Measurements from ENCODE around the gene PAX5. TPM values are rescaled to one million over a fixed set of nuclear protein-coding genes. Genes with fewer than 3 reads are reported as not detected.

The PAX5 gene
- total and polyA plus RNA-seq, 2 of the 13 experiments (the other 11 are each of a cell fraction or from before 2014, with no cell fraction given): not detected

- TF ChIP-seq PLSCR1 (CRISPR knock-in tag; IDR thresholded peaks at IDR 0.05; ENCODE audit: borderline replicate concordance) (no peak), PAXIP1 (CRISPR knock-in tag; conservative IDR thresholded peaks at IDR 0.05) (peak; percentile 36; the same call in 1 of the 2 replicates), ZNF660 (CRISPR knock-in tag; IDR thresholded peaks at IDR 0.05; ENCODE audit: borderline replicate concordance, low read depth) (no peak), ZNF333 (CRISPR knock-in tag; IDR thresholded peaks at IDR 0.05; ENCODE audit: borderline replicate concordance) (peak; percentile 86; the same call in 1 of the 2 replicates), AKNA (CRISPR knock-in tag; IDR thresholded peaks at IDR 0.05; ENCODE audit: borderline replicate concordance) (peak; percentile 86; the same call in 1 of the 2 replicates), ASH2L (IDR thresholded peaks at IDR 0.05; ENCODE audit: insufficient read length, low read depth, low read length) (peak; percentile 32), SALL2 (CRISPR knock-in tag; IDR thresholded peaks at IDR 0.05) (peak; percentile 97)
- TF ChIP-seq, protein P1, sequence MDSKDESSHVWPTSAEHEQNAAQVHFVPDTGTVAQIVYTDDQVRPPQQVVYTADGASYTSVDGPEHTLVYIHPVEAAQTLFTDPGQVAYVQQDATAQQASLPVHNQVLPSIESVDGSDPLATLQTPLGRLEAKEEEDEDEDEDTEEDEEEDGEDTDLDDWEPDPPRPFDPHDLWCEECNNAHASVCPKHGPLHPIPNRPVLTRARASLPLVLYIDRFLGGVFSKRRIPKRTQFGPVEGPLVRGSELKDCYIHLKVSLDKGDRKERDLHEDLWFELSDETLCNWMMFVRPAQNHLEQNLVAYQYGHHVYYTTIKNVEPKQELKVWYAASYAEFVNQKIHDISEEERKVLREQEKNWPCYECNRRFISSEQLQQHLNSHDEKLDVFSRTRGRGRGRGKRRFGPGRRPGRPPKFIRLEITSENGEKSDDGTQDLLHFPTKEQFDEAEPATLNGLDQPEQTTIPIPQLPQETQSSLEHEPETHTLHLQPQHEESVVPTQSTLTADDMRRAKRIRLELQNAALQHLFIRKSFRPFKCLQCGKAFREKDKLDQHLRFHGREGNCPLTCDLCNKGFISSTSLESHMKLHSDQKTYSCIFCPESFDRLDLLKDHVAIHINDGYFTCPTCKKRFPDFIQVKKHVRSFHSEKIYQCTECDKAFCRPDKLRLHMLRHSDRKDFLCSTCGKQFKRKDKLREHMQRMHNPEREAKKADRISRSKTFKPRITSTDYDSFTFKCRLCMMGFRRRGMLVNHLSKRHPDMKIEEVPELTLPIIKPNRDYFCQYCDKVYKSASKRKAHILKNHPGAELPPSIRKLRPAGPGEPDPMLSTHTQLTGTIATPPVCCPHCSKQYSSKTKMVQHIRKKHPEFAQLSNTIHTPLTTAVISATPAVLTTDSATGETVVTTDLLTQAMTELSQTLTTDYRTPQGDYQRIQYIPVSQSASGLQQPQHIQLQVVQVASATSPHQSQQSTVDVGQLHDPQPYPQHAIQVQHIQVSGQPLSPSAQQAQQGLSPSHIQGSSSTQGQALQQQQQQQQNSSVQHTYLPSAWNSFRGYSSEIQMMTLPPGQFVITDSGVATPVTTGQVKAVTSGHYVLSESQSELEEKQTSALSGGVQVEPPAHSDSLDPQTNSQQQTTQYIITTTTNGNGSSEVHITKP (CRISPR knock-in tag; IDR thresholded peaks at IDR 0.05; ENCODE audit: low read depth): peak; percentile 34; the same call in 1 of the 2 replicates
- TF ChIP-seq, protein P2, sequence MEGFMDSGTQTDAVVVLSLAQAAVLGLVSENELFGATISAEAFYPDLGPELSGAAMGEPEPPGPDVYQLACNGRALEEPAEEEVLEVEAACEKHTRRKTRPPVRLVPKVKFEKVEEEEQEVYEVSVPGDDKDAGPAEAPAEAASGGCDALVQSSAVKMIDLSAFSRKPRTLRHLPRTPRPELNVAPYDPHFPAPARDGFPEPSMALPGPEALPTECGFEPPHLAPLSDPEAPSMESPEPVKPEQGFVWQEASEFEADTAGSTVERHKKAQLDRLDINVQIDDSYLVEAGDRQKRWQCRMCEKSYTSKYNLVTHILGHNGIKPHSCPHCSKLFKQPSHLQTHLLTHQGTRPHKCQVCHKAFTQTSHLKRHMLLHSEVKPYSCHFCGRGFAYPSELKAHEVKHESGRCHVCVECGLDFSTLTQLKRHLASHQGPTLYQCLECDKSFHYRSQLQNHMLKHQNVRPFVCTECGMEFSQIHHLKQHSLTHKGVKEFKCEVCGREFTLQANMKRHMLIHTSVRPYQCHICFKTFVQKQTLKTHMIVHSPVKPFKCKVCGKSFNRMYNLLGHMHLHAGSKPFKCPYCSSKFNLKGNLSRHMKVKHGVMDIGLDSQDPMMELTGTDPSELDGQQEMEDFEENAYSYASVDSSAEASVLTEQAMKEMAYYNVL (CRISPR knock-in tag; IDR thresholded peaks at IDR 0.05; ENCODE audit: borderline replicate concordance): peak; percentile 61; the same call in 1 of the 2 replicates
These were observed 6.3 kb downstream of the PAX5 start (continued) for GRCh38 chr9:37027582-37028419.

All from HepG2 (cell line).